Lower leg skin (tissue), 3 donors: ENCODE measurements around the gene ADARB2.

ENCODE experiments used
- POLR2A ChIP-seq, 2 donors: fragments of 450-650 bp; IDR thresholded peaks; one replicate each; pipeline ENCODE4 v1.6.1; 2016 to 2017; ENCODE audit warnings: antibody characterized with exemption in 2 of 2, mild to moderate bottlenecking in 1 of 2, moderate library complexity in 1 of 2
- TF ChIP-seq, protein P1 (sequence below), 3 donors: fragments of 450-650 bp; IDR thresholded peaks; one replicate each; pipeline ENCODE4 v1.5.1; 2016; ENCODE audit warnings: antibody characterized with exemption in 3 of 3, mild to moderate bottlenecking in 3 of 3, moderate library complexity in 2 of 3

DNA sequence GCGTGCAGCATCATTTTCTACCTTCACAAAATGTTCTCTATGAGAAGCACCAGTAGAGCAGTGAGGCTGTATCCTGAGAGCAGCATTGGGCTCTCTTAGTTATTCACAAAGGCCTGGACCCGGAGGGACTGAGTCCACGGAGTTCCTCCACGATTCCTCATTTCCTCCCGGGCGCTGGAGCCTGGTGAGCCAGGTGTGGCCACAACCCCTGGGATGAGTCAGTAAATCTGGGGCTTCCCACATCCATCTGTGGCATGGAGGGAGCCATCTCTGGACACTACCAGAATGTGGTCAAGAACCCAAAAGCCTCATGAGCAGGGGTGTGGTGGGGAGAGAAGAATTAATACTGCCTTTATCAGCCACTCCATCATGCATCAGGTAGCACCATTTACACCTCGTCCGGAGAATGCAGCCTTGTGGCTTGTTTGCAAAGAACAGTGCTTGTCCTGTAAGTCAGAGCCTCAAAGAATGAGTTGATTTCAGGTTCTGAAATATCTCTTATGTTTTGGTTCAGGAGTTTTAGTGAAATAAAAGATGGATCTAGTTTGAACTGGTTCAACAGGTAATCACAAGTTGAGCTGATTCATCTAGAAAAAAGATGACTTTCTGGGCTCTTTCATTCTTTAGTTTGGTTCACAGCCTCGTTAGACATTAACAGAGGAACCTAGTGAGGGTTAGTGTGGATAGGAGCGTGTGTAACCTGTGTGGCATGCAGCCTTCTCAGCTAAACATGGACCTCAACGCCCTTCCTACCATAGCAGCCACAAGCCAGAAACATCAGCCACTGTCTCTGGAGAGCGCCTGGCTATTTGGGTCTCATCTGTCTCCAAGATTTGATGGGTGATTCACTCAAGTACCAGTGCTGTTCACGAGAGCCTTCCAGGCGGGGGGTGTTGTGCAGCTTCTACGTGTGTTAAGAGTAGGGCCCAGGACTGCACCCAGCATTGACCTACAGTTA, 586.0 kb downstream of the ADARB2 start:
- TF ChIP-seq, protein P1, sequence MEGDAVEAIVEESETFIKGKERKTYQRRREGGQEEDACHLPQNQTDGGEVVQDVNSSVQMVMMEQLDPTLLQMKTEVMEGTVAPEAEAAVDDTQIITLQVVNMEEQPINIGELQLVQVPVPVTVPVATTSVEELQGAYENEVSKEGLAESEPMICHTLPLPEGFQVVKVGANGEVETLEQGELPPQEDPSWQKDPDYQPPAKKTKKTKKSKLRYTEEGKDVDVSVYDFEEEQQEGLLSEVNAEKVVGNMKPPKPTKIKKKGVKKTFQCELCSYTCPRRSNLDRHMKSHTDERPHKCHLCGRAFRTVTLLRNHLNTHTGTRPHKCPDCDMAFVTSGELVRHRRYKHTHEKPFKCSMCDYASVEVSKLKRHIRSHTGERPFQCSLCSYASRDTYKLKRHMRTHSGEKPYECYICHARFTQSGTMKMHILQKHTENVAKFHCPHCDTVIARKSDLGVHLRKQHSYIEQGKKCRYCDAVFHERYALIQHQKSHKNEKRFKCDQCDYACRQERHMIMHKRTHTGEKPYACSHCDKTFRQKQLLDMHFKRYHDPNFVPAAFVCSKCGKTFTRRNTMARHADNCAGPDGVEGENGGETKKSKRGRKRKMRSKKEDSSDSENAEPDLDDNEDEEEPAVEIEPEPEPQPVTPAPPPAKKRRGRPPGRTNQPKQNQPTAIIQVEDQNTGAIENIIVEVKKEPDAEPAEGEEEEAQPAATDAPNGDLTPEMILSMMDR (IDR thresholded peaks at IDR 0.05): no peak
- no peak for TF ChIP-seq POLR2A (IDR thresholded peaks at IDR 0.05)
